Osteocyte (in vitro differentiated cells): ENCODE measurements around the gene NRG3. TPM values are rescaled to one million over a fixed set of nuclear protein-coding genes. Genes with fewer than 3 reads are reported as not detected.

Experiments
- DNase-seq: peaks from one replicate; pipeline ENCODE4 v3.0.0; 2021; ENCODE audit warnings: mixed read lengths; ENCODE audit not compliant: unreplicated experiment; ENCODE audit errors: extremely low spot score
- H3K27ac Mint-ChIP-seq: one replicate; pipeline ENCODE4 v1.8.0; 2021; ENCODE audit warnings: mild to moderate bottlenecking, mixed read lengths; ENCODE audit not compliant: unreplicated experiment
- H3K27me3 Mint-ChIP-seq: one replicate; pipeline ENCODE4 v1.8.0; 2021; ENCODE audit warnings: mixed read lengths; ENCODE audit not compliant: unreplicated experiment
- H3K36me3 Mint-ChIP-seq: one replicate; pipeline ENCODE4 v1.8.0; 2021; ENCODE audit warnings: mixed read lengths; ENCODE audit not compliant: unreplicated experiment
- H3K4me1 Mint-ChIP-seq: one replicate; pipeline ENCODE4 v1.8.0; 2021; ENCODE audit warnings: mixed read lengths; ENCODE audit not compliant: unreplicated experiment
- H3K4me3 Mint-ChIP-seq: one replicate; pipeline ENCODE4 v1.8.0; 2021; ENCODE audit warnings: mild to moderate bottlenecking, moderate library complexity, mixed read lengths; ENCODE audit not compliant: unreplicated experiment
- H3K9me3 Mint-ChIP-seq: one replicate; pipeline ENCODE4 v1.8.0; 2021; ENCODE audit warnings: mixed read lengths; ENCODE audit not compliant: unreplicated experiment
- CTCF ChIP-seq: fragments of 200-600 bp; sonication (generic); IDR thresholded peaks from 2 replicates; pipeline ENCODE4 v1.5.0; 2021; ENCODE audit warnings: antibody characterized with exemption, mild to moderate bottlenecking, moderate library complexity
- total RNA-seq: library from RNA; stranded (reverse); gene quantifications from 2 replicates; pipeline ENCODE4 v1.2.1, GENCODE V29; 2021

NRG3 gene
- total RNA-seq, 1 donor from 2014 or later, result not detected

GRCh38 chr10:82622479-82622878 lies 747.5 kb downstream of the NRG3 start:
- no peak overlapping the region for H3K4me3 Mint-ChIP-seq
- H3K27me3 Mint-ChIP-seq, result no peaks in the 10 kb centered on the region
- no peaks in the 10 kb centered on the region for H3K4me1 Mint-ChIP-seq
- H3K36me3 Mint-ChIP-seq, result no peaks in the 10 kb centered on the region
- no peak overlapping the region for H3K27ac Mint-ChIP-seq
- DNase-seq, result no peak
- H3K9me3 Mint-ChIP-seq, result no peaks in the 10 kb centered on the region
- TF ChIP-seq CTCF, result no peak

DNA sequence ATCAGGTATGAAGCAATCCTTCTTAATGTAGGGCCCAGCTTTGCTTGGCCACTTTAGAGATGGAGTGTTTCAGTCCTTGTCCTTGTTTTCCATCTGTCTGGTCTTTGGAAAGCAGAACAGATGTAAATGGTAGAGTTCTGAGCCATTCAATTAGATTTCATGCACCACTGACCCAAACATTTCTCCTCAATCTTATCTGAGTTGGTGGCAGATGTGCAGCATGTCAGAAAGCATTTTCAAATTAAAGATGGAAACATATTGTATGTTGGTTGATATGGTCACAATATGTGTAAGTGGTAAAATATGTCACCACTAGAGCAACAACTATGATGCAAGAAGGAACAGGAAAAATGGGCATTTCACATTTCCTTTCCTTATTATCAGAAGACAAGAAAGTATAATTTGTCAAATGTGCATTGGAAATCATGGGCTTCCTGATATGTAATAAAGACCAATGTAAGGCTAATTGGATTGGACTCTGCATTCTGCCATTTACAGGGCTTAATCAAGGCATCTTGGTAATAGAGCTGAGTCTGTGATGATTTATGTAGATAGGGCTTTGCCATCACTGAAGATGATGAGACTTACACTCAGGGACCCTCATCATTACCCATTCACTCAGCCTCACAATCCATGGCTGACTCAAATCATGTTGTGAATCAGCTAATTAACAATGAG lies 750.7 kb downstream of the NRG3 start:
- no peaks in the 10 kb centered on the region for H3K36me3 Mint-ChIP-seq
- no peak overlapping the region for H3K27ac Mint-ChIP-seq
- H3K27me3 Mint-ChIP-seq, result no peaks in the 10 kb centered on the region

DNA sequence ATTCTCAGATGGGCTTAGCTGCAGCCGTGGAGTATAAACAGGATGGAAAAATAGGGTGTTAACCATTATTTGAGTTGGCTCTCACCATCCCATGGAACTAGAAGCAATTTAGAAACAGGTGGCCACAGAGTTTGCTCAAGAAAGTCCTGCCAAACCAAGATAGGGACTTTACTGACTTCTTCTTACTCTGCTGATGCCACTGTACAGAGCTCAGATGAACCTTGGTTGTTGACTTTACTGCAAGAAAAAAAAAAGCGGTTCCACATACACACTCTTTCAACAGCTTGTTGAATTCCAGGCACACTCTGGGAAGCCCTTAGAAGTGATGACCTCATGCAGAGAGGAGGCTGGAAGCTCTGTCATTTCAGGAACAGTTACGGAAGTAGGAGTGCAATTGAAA lies 753.4 kb downstream of the NRG3 start:
- Mint-ChIP-seq H3K9me3 (peaks cover 9% of the 10 kb centered on the region), H3K4me1 (no peaks in the 10 kb centered on the region), H3K27ac (no peak overlapping the region), H3K36me3 (no peaks in the 10 kb centered on the region), H3K4me3 (no peak overlapping the region), H3K27me3 (no peaks in the 10 kb centered on the region)
- no peak for DNase-seq
- TF ChIP-seq CTCF, result no peak

More for the DNA sequence above, 750.7 kb downstream of the NRG3 start:
- H3K4me1 Mint-ChIP-seq, result no peaks in the 10 kb centered on the region
- H3K4me3 Mint-ChIP-seq, result no peak overlapping the region
- DNase-seq, result no peak
- TF ChIP-seq CTCF, result no peak
- H3K9me3 Mint-ChIP-seq, result no peaks in the 10 kb centered on the region

DNA sequence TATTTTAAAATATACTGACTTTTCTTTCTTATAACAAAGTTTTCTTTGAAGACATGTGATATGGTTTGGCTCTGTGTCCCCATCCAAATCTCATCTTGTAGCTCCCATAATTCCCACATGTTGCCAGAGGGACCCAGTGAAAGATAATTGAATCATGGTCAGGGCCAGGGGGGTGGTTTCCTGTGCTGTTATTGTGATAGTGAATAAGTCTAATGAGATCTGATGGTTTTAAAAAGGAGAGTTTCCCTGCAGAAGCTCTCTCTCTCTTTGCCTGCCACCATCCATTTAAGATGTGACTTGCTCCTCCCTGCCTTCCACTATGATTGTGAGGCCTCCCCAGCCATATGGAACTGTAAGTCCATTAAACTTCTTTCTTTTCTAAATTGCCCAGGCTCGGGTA lies 768.1 kb downstream of the NRG3 start:
- TF ChIP-seq CTCF, result no peak
- Mint-ChIP-seq H3K27me3 (no peaks in the 10 kb centered on the region), H3K9me3 (peaks cover 7% of the 10 kb centered on the region), H3K36me3 (no peaks in the 10 kb centered on the region), H3K27ac (no peak overlapping the region), H3K4me3 (no peak overlapping the region), H3K4me1 (no peaks in the 10 kb centered on the region)
- no peak for DNase-seq

DNA sequence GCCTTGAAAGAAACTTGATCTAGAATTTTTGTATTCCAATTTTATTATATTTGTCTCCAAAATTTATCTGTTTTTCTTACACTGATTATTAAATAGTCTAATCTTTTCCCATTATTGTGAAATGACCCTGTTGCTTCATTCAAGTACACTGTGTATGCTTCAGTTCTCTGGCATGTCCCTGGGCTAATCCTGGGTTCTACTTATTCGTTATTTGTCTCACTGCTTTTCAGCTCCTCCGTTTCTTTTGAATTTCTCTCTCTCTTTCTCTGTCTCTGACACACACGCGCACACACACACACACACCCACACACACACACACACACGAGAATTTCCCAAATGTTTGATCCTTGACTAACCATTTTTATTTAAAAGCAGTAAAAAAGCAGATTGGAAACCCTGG lies 768.6 kb downstream of the NRG3 start:
- Mint-ChIP-seq H3K27ac (no peak overlapping the region), H3K4me3 (no peak overlapping the region), H3K4me1 (no peaks in the 10 kb centered on the region), H3K9me3 (peaks cover 7% of the 10 kb centered on the region), H3K27me3 (no peaks in the 10 kb centered on the region), H3K36me3 (no peaks in the 10 kb centered on the region)
- TF ChIP-seq CTCF, result no peak
- no peak for DNase-seq
